Panc1 (cell line): ENCODE measurements around the gene EIF4ENIF1. TPM values are rescaled to one million over a fixed set of nuclear protein-coding genes. Genes with fewer than 3 reads are reported as not detected.

Experiments
- ATAC-seq: fragments of 200-7000 bp; cut with Tn5 transposase; 2 replicates; pipeline ENCODE4 v1.9.1; 2020; ENCODE audit warnings: mild to moderate bottlenecking, moderate library complexity
- BruUV-seq: library from RNA; stranded (reverse); fragments of 400-500 nt; replicated peaks from 2 replicates; lab custom pipeline; 2021; lab: Mats Ljungman, UMichigan
- CTCF ChIA-PET: fragments of 300-600 bp; sonication (Branson Sonifier 250); formaldehyde crosslinking; loops from one replicate; lab custom pipeline; 2022; ENCODE audit warnings: antibody characterized with exemption; lab: Charles Lee
- POLR2A ChIA-PET: fragments of 300-600 bp; sonication (Branson Sonifier 250); formaldehyde crosslinking; loops from one replicate; lab custom pipeline; 2022; ENCODE audit warnings: antibody characterized with exemption; lab: Charles Lee
- DNase-seq: peaks from one replicate; pipeline ENCODE4 v3.0.0-alpha.2; 2010; ENCODE audit warnings: low read depth, low spot score
- H3K27ac ChIP-seq: 2 replicates; pipeline ENCODE4 v1.5.1; 2011; ENCODE audit warnings: mild to moderate bottlenecking, low read length, inconsistent platforms
- H3K27me3 ChIP-seq: fragments of 200-500 bp; sonication (Bioruptor generic); 2 replicates; pipeline ENCODE4 v1.6.0; 2014; ENCODE audit warnings: low read length, inconsistent platforms; ENCODE audit not compliant: control insufficient read depth, insufficient read depth
- H3K36me3 ChIP-seq: fragments of 200-500 bp; sonication (Bioruptor generic); 2 replicates; pipeline ENCODE4 v1.5.1; 2014; ENCODE audit warnings: inconsistent platforms, mild to moderate bottlenecking, low read length, moderate library complexity; ENCODE audit not compliant: control insufficient read depth, insufficient read depth
- H3K4me1 ChIP-seq: 2 replicates; pipeline ENCODE4 v1.5.1; 2011; ENCODE audit warnings: inconsistent platforms, mild to moderate bottlenecking, low read length, moderate library complexity; ENCODE audit not compliant: control insufficient read depth, insufficient read depth
- H3K4me3 ChIP-seq, 2 experiments: 2 replicates each; pipeline ENCODE4 v1.5.1; 2011 to 2012; ENCODE audit warnings: low read depth in 2 of 2, low read length in 2 of 2, mild to moderate bottlenecking in 2 of 2, inconsistent platforms in 1 of 2, moderate library complexity in 1 of 2
- H3K9me3 ChIP-seq: fragments of 200-500 bp; sonication (Bioruptor generic); 2 replicates; pipeline ENCODE4 v1.5.1; 2014; ENCODE audit warnings: low read depth, mild to moderate bottlenecking, inconsistent platforms, low read length, moderate library complexity; ENCODE audit not compliant: control insufficient read depth, insufficient read depth
- POLR2AphosphoS5 ChIP-seq: IDR thresholded peaks from 2 replicates; pipeline ENCODE4 v1.6.1; 2012; ENCODE audit warnings: mild to moderate bottlenecking, low read depth, low read length, moderate library complexity
- in situ Hi-C: cut with HindIII; loops from 2 replicates; pipeline ENCODE4 v1.10.0; 2016; ENCODE audit warnings: low sequenced_read_pairs, low pct_unique_long_range_greater_than_20kb
- intact Hi-C: fragments of 100-400 bp; cut with micrococcal nuclease; formaldehyde crosslinking; loops from one replicate; pipeline ENCODE4 v1.10.0; 2022; ENCODE audit not compliant: unreplicated experiment
- total RNA-seq: library from RNA; stranded (reverse); gene quantifications from one replicate; pipeline ENCODE4 v1.2.1, GENCODE V29; 2021; ENCODE audit not compliant: unreplicated experiment

EIF4ENIF1 gene
- total RNA-seq, 1 experiment from 2014 or later, result 23.3 TPM

GRCh38 chr22:31393893-31394292 is 95.7 kb downstream of the EIF4ENIF1 start:
- no peak for ATAC-seq
- no peaks in the 10 kb centered on the region for H3K9me3 ChIP-seq
- intact Hi-C loops, result no loop called here
- no peak overlapping the region for H3K27ac ChIP-seq
- no peaks in the 10 kb centered on the region for H3K27me3 ChIP-seq
- BruUV-seq, result no TSS peak
- no peaks in the 10 kb centered on the region; the same call in 1 of the 2 replicates for H3K36me3 ChIP-seq
- H3K4me3 ChIP-seq, result no peak overlapping the region
- TF ChIP-seq POLR2AphosphoS5, result no peak
- ChIA-PET CTCF (no interaction called here), POLR2A (no interaction called here)
- no peak for DNase-seq
- in situ Hi-C loops, result no loop called here
- H3K4me1 ChIP-seq, result peaks cover 11% of the 10 kb centered on the region

Other genes starting within 250 kb of the EIF4ENIF1 start
- 3.6 TPM for gene PIK3IP1, start 197.4 kb downstream of the EIF4ENIF1 start, total RNA-seq
- 18.6 TPM for gene PATZ1, start 143.5 kb downstream of the EIF4ENIF1 start, total RNA-seq
- gene DRG1, start 90.2 kb downstream of the EIF4ENIF1 start, total RNA-seq, result 51.2 TPM
- 29.9 TPM for gene SFI1, start 6.7 kb upstream of the EIF4ENIF1 start, total RNA-seq
- gene PISD, start 172.4 kb upstream of the EIF4ENIF1 start, total RNA-seq, result 33.8 TPM